ENCODE results near the gene KCNQ1OT1.

KCNQ1OT1 gene

DNA sequence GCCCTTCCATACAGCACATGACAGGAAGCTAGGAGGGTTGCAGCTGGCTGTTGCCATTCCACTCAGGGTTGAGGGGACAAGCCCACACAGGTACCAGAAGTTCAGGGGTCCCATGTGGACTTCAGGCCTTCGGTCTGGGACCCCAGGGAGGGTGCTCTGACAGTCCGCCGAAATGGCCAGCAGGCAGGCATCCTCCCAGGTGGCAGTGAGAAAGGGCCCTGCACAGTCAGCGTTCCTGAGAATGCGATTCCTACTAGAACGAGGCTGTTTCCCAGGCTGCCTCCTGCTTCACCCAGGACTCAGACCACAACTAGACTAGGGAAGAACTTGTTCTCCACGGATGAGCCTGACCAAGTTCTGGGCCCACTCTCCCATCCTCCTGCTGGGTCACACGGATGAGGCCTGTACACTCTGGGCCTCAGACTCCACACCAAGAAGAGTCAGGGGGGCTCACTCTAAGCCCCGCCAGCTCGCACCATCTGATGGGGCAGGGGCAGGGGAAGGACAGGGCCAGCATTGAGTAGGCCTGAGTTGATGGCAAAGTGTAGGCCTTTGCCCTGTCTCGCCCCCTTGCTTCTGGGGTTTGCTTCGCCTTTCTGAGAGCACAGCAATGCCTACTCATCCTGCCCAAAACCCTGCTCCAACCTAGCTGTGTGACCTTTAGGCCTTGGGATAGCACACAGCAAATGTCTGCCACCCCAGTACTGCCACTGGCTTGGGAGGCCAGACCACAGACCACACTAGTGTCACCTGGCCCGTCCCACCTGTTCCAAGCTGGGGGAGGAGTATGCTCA lies 14.0 kb downstream of the KCNQ1OT1 start:
- DNase-seq, result no peak

- DNase-seq, result no peak
Measured at GRCh38 chr11:2685051-2685450, 14.7 kb downstream of the KCNQ1OT1 start.

GRCh38 chr11:2684581-2684980 lies 15.2 kb downstream of the KCNQ1OT1 start:
- DNase-seq, result no peak

- no peak for DNase-seq
Measured at GRCh38 chr11:2683806-2684205, 16.0 kb downstream of the KCNQ1OT1 start.

DNA sequence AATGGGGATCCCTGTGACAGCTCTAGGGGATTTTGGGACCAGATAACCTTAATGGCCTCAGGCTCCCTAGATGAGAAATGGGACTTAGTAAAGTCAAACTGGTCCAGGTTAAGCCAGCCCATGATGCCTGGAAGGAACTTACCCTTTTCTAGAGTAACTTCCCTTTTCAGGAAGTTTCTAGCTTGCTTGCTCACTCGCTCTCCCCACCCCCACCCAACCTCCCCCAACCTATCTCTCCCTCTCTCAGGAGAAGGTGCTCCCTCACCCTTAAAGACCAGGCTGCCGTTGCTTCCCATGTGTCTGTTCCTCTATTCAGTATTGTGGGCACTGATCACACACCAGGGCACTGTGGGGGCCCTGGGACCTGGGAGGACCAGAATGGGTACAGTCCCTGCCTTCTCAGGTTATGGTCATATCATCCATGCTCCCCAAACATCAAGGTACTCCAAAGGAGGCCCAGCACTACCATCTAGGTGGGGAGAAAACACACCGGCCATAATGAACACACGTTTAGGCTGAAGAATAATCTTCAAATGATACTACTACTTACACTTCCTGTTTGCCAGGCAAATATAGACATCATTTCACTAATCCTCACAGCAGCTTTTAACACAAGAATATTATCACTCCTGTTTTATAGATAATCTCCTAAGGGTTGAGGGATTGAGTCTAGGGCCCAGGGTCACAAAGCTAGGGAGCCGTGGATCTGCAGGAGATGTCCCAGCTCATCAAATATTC lies 18.2 kb downstream of the KCNQ1OT1 start:
- DNase-seq, result no peak

DNA sequence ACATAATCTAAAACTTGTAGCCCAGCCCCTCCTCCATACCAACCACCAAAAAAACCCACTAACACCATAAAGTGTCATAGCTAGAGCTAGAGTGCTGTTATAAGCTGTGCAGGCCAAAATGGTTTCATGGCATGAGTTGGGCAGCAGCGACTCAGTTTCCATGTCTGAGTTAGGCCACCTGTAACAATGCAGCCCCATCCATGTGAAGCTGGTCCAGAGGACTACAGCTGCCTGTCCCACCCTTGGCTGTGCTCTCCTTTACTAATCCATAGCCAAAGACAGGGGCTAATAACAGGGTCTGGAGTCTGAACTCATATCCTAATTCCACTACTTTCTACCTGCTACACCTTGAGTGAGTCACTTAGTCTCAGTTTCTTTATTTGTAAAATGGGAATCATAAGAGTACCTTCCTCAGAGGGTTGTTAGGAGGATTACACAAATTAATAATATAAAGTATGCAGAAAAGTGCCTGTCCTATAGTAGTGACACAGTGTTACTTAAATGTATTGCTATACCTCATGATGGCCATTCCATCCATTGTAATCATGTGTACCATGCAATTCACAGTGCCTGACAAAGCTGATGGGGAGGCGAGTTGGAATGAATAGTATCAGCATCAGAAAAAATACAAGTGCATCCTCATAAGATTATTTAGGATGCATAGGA lies 20.6 kb downstream of the KCNQ1OT1 start:
- DNase-seq, result no peak

GRCh38 chr11:2678396-2678795 lies 21.4 kb downstream of the KCNQ1OT1 start:
- no peak for DNase-seq

DNA sequence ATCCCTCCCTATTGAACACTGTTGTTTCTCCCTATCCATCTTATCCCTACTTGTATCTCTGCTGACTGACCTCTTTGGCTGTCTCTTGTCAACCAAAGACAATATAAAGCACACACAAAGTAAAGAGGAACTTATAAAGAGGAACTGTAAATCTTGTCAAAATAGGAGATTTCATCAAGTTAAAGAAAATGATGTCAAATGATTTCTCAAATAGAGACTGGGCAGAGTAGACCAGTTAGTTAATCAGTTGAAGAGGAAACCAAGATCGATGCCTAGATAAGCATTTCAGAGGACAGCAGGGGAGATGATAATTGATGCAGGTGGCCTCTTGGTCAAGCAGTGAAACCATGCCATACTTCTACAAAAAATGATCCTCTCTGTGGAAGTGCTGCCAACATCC lies 22.7 kb downstream of the KCNQ1OT1 start:
- no peak for DNase-seq

- DNase-seq, result no peak
Measured at GRCh38 chr11:2675540-2675939, 24.3 kb downstream of the KCNQ1OT1 start.

DNA sequence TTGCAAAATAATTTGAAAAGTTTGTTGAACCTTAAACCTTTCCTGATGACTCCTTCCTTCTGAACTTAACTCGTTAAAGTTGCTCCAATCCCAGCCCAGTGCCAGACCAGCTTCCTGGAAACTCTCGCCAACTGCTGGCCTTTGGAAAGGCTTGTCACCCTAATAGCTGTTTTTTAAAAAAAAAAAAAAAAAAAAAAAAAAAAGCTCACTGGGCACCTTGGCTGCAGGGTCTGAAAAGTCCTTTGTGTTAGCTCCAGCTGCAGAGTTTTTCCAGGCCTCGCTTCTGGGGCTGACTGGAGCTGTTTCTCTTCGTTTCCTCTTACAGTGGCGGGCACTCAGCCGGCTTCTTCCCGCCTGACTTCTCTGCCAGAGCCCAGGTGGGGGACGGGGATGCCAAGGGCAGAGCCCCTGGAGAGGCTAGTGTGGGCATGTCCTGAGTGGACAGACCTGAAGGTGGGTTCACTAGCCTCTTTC lies 25.1 kb downstream of the KCNQ1OT1 start:
- DNase-seq, result no peak

DNA sequence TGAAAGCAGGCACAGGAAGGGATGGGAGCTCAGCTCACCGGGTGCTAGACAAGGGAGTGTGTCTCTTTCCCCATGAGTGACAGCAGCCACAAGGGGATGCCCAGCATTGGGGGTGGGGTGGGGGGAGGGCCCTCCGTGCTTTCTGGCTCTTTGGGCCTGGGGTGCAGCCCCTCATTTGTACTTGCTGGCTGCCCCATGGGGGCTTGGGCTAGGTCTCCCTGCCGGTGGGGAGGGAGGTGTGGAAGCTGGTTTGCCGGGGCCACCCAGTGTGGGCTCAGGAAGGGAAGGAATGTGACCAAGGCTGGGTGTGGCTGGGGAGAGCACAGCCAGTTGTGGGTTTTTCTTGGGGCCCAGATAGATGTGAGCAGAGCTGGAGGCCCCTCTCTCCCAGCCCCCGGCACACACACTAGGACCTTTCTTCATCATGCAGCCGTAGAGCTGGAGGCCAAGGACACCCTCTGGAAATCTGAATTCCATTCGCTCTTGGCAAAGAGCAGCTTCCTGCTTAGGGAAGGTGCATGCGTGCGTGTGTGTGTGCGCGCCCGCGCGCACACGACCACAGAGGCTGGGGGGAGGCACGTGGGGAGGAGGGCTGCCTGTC lies 25.8 kb downstream of the KCNQ1OT1 start:
- DNase-seq, result no peak

DNA sequence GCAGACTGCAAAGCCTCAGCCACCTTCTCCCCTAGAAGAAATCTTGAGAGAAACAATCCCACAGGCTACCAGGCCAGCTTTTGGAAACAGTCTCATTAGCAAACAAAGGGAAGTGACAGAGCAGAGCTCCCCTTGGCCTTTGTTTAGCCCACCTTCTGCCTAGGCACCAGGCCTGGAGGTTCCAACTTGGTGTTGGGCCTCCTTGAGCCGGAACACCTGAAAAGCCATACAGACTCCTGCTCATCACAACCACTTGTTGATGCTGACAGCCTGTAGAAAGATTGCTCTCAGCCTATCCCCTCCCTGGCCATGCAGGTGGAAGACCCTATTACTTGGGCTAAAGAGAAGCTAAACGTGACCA lies 26.6 kb downstream of the KCNQ1OT1 start:
- no peak for DNase-seq

DNA sequence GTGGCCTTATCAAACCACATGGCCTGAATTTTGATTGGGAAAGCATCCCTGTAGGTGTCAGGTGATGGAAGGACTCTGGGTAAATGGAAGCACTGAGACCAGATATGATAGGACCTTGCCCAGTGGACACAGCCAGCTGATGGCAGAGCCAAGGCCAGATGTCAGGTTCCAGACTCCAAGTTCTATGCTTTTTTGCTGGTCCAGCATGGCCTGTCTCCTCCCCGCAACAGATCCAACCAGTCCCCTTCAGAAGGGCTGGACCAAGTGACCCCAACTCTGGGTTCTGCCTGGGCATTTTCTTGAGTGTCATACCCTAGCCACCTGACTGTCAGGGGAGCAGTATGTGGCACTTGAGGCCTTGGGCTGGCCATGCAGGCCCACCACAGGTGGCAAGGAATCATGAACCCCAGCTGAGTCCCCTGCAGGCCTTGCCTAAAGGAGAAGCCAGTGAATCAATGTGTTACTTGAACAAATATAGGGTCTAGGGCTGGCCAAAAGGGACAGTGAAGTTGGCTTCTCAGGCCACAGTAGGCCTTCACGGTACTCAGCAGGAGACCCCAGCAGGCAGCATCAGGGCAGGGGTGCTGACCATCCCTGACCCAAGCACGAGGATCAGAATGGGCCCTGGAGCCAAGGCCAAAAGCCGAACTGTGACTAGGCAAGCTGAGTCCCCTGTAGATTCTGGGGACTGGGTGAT lies 27.1 kb downstream of the KCNQ1OT1 start:
- no peak for DNase-seq

DNA sequence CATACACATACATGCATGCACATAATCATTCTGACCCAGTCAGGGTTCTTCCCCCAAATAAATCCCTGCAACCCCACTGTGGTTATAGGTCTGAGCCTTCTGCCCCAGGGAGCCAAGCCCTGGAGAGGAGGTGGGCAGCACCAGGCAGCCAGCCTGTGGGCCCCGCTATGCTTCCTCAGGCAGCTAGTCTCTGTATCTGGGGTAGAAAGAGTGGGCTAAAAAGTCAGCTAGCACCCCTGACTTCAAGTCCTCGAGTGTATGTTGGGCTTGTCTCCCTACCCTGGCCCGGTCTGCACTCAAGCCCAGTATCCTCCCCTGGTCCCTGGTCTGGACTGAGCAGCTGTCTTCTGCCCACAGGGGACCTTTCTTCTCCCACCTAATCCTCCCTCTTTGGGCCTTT lies 28.0 kb downstream of the KCNQ1OT1 start:
- no peak for DNase-seq

DNA sequence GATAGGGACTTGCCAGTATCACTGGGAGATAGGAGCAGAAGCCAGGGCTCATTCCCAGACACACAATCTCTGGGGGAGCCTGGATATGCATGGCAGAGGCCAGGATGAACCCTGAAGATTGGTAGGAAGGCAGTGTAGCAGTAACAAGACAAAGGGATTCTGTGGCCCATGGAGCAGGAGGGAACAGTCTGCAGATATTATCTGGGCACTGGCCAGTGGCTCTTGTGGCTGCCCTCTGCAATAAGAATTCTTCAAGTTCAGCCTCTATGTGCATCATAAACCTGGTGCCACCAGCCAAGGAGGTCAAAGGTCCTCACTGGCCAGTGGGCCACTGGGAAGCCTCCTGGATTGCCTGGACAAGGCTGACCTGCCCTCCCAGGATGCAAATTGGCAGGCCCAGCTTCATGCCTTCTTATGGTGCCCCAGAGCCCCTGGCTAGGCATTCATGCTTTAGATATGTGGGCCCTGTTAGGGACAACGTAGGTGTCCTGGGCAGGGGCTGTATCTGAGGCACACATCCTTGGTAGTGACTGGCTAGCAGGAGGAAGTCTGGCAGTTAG lies 29.2 kb downstream of the KCNQ1OT1 start:
- DNase-seq, result no peak

- DNase-seq, result no peak
Measured at GRCh38 chr11:2669634-2670469, 29.9 kb downstream of the KCNQ1OT1 start.

GRCh38 chr11:2668876-2669275 lies 30.9 kb downstream of the KCNQ1OT1 start:
- no peak for DNase-seq

DNA sequence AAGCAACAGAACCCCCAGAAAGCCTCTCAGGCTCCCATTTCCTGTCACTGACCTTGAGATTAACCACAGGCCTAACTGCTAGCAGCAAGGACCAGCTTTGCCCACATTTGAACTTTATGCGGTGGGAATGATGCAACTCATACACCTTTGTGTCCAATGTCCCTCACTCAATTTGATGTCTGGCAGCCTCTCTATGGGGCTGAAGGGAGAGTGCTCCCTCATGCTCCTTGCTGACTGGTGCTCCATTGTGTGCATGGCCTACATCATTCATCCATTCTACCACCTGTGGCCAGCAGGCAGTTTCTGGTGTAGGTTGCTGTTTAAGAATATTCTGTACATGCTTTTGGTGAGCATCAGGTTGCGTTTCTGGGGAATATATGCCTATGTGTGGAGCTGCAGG lies 31.9 kb downstream of the KCNQ1OT1 start:
- DNase-seq, result no peak

- no peak for DNase-seq
Measured at GRCh38 chr11:2666828-2667570, 32.8 kb downstream of the KCNQ1OT1 start.

DNA sequence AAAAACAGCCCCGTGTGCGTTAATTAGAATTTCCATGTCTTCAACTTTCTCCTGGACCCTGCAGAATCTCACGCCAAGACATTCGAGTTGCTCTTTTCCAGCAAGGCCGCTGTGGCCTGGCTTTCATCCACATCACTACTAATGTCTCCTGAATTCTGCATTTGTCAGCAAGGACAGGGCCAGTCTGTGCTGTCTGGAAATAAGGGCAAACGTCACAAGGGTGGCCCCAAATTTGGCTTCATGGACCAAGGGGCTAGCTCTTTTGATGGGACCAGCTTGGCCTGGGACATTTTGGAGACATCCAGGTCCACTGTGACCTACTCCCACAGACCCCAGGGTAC lies 33.4 kb downstream of the KCNQ1OT1 start:
- DNase-seq, result no peak
